K562 (cell line): ENCODE data around the gene CCT7. TPM values are rescaled to one million over a fixed set of nuclear protein-coding genes. Genes with fewer than 3 reads are reported as not detected.

ENCODE experiments used
- ATAC-seq: fragments of 200-7000 bp; cut with Tn5 transposase; 3 replicates; pipeline ENCODE4 v1.9.1; 2020; ENCODE audit warnings: moderate library complexity
- BruUV-seq: library from RNA; stranded (reverse); fragments of 400-500 nt; replicated peaks from 2 replicates; lab custom pipeline; 2021; lab: Mats Ljungman, UMichigan
- CTCF ChIA-PET: fragments of 300-600 bp; formaldehyde crosslinking; extraction: SDS; loops from one replicate; lab custom pipeline; 2021; ENCODE audit warnings: low intra/inter-chr PET ratio; lab: Yijun Ruan, JAX
- POLR2A ChIA-PET: fragments of 300-600, 350-650 bp; sonication (Branson Sonifier 250); formaldehyde crosslinking; extraction: SDS; loops from one replicate; lab custom pipeline; 2021; ENCODE audit warnings: antibody characterized with exemption, inconsistent platforms; lab: Yijun Ruan, JAX
- DNase-seq, 4 experiments: peaks; one replicate each; pipeline versions ENCODE4 v3.0.0 to v3.0.0-alpha.2; 2011 to 2018; ENCODE audit warnings: low spot score in 3 of 4, mixed read lengths in 3 of 4; ENCODE audit errors: extremely low read depth in 1 of 4
- FAIRE-seq: peaks from 2 replicates; lab custom pipeline; 2011; peaks lifted over from hg19 to GRCh38; lab: Jason Lieb, UNC
- H2AFZ ChIP-seq: 2 replicates; pipeline ENCODE4 v1.6.0; 2011; ENCODE audit warnings: low read depth, low read length, control low read depth, inconsistent platforms
- H3K27ac ChIP-seq: fragments of 200-600 bp; 3 replicates; pipeline ENCODE4 v1.8.0; 2011; ENCODE audit warnings: low read depth, mild to moderate bottlenecking, control low read depth, inconsistent platforms, low read length, moderate library complexity, mixed read lengths; ENCODE audit errors: extremely low read depth
- H3K27me3 ChIP-seq, 2 experiments: fragments of 300-600 bp in 1 of 2; 2 replicates in 1 of 2; 3 replicates in 1 of 2; pipeline versions ENCODE4 v1.6.0 to v1.8.0; 2011; ENCODE audit warnings: inconsistent platforms in 2 of 2, low read length in 2 of 2, mild to moderate bottlenecking in 1 of 2, mixed read lengths in 1 of 2, moderate library complexity in 1 of 2; ENCODE audit not compliant: control insufficient read depth in 2 of 2, insufficient read depth in 2 of 2
- H3K36me3 ChIP-seq: fragments of 300-600 bp; 3 replicates; pipeline ENCODE4 v1.8.0; 2011; ENCODE audit warnings: mild to moderate bottlenecking, low read length, inconsistent platforms; ENCODE audit not compliant: control insufficient read depth, insufficient read depth
- H3K4me1 ChIP-seq, 2 experiments: fragments of 200-600 bp in 1 of 2; replicated peaks in 1 of 2; 2 replicates in 1 of 2; 3 replicates in 1 of 2; pipeline versions ENCODE4 v1.5.1 to v1.8.0; 2011; ENCODE audit warnings: inconsistent platforms in 2 of 2, low read length in 2 of 2, mild to moderate bottlenecking in 1 of 2, mixed read lengths in 1 of 2, moderate library complexity in 1 of 2; ENCODE audit not compliant: control insufficient read depth in 2 of 2, insufficient read depth in 2 of 2
- H3K4me2 ChIP-seq: 2 replicates; pipeline ENCODE4 v1.6.1; 2011; ENCODE audit warnings: low read length, control low read depth, inconsistent platforms, mixed read lengths; ENCODE audit not compliant: insufficient read depth
- H3K4me3 ChIP-seq: fragments of 200-600 bp; sonication (generic), shearing (Covaris generic); 2 replicates; pipeline ENCODE4 v1.5.1; 2016; ENCODE audit warnings: control low read depth, inconsistent platforms
- H3K79me2 ChIP-seq: fragments of 200-600 bp; 3 replicates; pipeline ENCODE4 v1.8.0; 2011; ENCODE audit warnings: low read length, inconsistent platforms; ENCODE audit not compliant: control insufficient read depth, insufficient read depth
- H3K9ac ChIP-seq, 2 experiments: 2 replicates each; pipeline versions ENCODE4 v1.6.0 to v1.6.1; 2011; ENCODE audit warnings: low read depth in 2 of 2, low read length in 2 of 2, control low read depth in 1 of 2, inconsistent platforms in 1 of 2, mild to moderate bottlenecking in 1 of 2, mixed read lengths in 1 of 2; ENCODE audit not compliant: insufficient read depth in 1 of 2
- H3K9me1 ChIP-seq: one replicate; pipeline ENCODE4 v1.6.0; 2011; ENCODE audit warnings: inconsistent platforms, mild to moderate bottlenecking, low read length, moderate library complexity; ENCODE audit not compliant: control insufficient read depth, insufficient read depth
- H3K9me3 ChIP-seq: replicated peaks from 2 replicates; pipeline ENCODE4 v1.5.1; 2011; ENCODE audit warnings: low read depth, low read length, inconsistent platforms; ENCODE audit not compliant: control insufficient read depth, insufficient read depth
- H4K20me1 ChIP-seq: replicated peaks from 2 replicates; pipeline ENCODE4 v1.6.1; 2011; ENCODE audit warnings: low read length, inconsistent platforms, mixed read lengths; ENCODE audit not compliant: control insufficient read depth, insufficient read depth
- BDP1 ChIP-seq: IDR thresholded peaks from 3 replicates; pipeline ENCODE4 v1.6.1; 2011; ENCODE audit not compliant: insufficient read length, insufficient read depth
- ELF2 ChIP-seq: fragments of 250-450 bp; sonication (Bioruptor Pico); IDR thresholded peaks from 2 replicates; pipeline ENCODE4 v1.5.0; 2021; ENCODE audit warnings: mild to moderate bottlenecking
- FOXK2 ChIP-seq, 2 experiments: fragments of 450-650 bp; IDR thresholded peaks in 1 of 2; conservative IDR thresholded peaks in 1 of 2; 2 replicates each; pipeline ENCODE4 v1.6.1; 2016; ENCODE audit warnings: low read depth in 2 of 2, mild to moderate bottlenecking in 1 of 2
- IRF1 ChIP-seq: sonication (generic); formaldehyde crosslinking; IDR thresholded peaks from 2 replicates; pipeline ENCODE4 v1.8.0; 2022; ENCODE audit warnings: missing genetic modification reagents, mild to moderate bottlenecking, borderline replicate concordance
- MTA2 ChIP-seq: fragments of 450-650 bp; IDR thresholded peaks from 2 replicates; pipeline ENCODE4 v1.6.1; 2016; ENCODE audit warnings: low read depth
- NFYB ChIP-seq: IDR thresholded peaks from 2 replicates; pipeline ENCODE4 v1.6.1; 2011; ENCODE audit warnings: mild to moderate bottlenecking, moderate library complexity; ENCODE audit not compliant: insufficient read length; ENCODE audit errors: extremely low read depth
- NUFIP1 ChIP-seq: fragments of 450-650 bp; IDR thresholded peaks from 2 replicates; pipeline ENCODE4 v1.6.1; 2018; ENCODE audit not compliant: partially characterized antibody
- POLR2A ChIP-seq: fragments of 450-650 bp; conservative IDR thresholded peaks from 2 replicates; pipeline ENCODE4 v1.6.1; 2016
- POLR3A ChIP-seq: IDR thresholded peaks from 2 replicates; pipeline ENCODE4 v1.6.1; 2011; ENCODE audit warnings: borderline replicate concordance, mild to moderate bottlenecking, moderate library complexity; ENCODE audit not compliant: insufficient read length, insufficient read depth; ENCODE audit errors: extremely low read depth
- PREB ChIP-seq: sonication (generic); formaldehyde crosslinking; IDR thresholded peaks from 2 replicates; pipeline ENCODE4 v1.8.1; 2023; ENCODE audit warnings: mild to moderate bottlenecking, missing genetic modification reagents
- SPI1 ChIP-seq: IDR thresholded peaks from 2 replicates; pipeline ENCODE4 v1.6.1; 2011; ENCODE audit warnings: low read depth, low read length, control low read depth, borderline replicate concordance
- STAT6 ChIP-seq: sonication (generic); formaldehyde crosslinking; IDR thresholded peaks from 2 replicates; pipeline ENCODE4 v1.8.1; 2023; ENCODE audit warnings: mild to moderate bottlenecking, missing genetic modification reagents
- SUPT5H ChIP-seq: fragments of 450-650 bp; IDR thresholded peaks from 2 replicates; pipeline ENCODE4 v1.6.1; 2016
- XRCC4 ChIP-seq: IDR thresholded peaks from one replicate; pipeline ENCODE4 v1.6.1; 2011; ENCODE audit not compliant: insufficient read depth, insufficient read length; ENCODE audit errors: extremely low read depth
- YBX1 ChIP-seq: fragments of 450-650 bp; IDR thresholded peaks from 2 replicates; pipeline ENCODE4 v1.7.1; 2016; ENCODE audit warnings: mild to moderate bottlenecking
- YY1 ChIP-seq, 3 experiments: IDR thresholded peaks; 2 replicates each; pipeline ENCODE4 v1.6.1; 2011; ENCODE audit warnings: low read length in 2 of 3, mild to moderate bottlenecking in 2 of 3, moderate library complexity in 2 of 3, borderline replicate concordance in 1 of 3, control low read depth in 1 of 3, low read depth in 1 of 3; ENCODE audit not compliant: insufficient read depth in 3 of 3, insufficient replicate concordance in 2 of 3, control insufficient read depth in 1 of 3, insufficient read length in 1 of 3; ENCODE audit errors: extremely low read depth in 1 of 3
- ZNF140 ChIP-seq: fragments of 250-450 bp; sonication (Bioruptor Pico); IDR thresholded peaks from 2 replicates; pipeline ENCODE4 v1.8.0; 2021; ENCODE audit warnings: moderate library complexity, mild to moderate bottlenecking, inconsistent platforms
- ZNF143 ChIP-seq: sonication (generic); formaldehyde crosslinking; IDR thresholded peaks from 2 replicates; pipeline ENCODE4 v1.9.0; 2022; ENCODE audit warnings: mild to moderate bottlenecking, missing genetic modification reagents
- ZNF445 ChIP-seq: fragments of 250-450 bp; sonication (Bioruptor Pico); IDR thresholded peaks from 2 replicates; pipeline ENCODE4 v1.4.0; 2020; ENCODE audit warnings: low read depth, mild to moderate bottlenecking, moderate library complexity
- ZNF561 ChIP-seq: fragments of 450-650 bp; formaldehyde crosslinking; conservative IDR thresholded peaks from 2 replicates; pipeline ENCODE4 v1.4.0; 2020; ENCODE audit warnings: mild to moderate bottlenecking, moderate library complexity
- WGBS: fragments of 100-300 bp; shearing (Covaris generic); methylation state at CpG from one replicate; pipeline ENCODE4 v1.1.6; 2016; ENCODE audit warnings: low coverage, mixed read lengths; ENCODE audit not compliant: insufficient coverage; ENCODE audit errors: missing lambda C conversion rate; 5-methylcytosine and 5-hydroxymethylcytosine counted together
- in situ Hi-C: fragments of 300-500 bp; cut with MboI; formaldehyde crosslinking; loops from 4 replicates; pipeline ENCODE4 v1.15.0; 2018; ENCODE audit warnings: inconsistent platforms, mixed read lengths
- intact Hi-C: fragments of 100-400 bp; cut with micrococcal nuclease; formaldehyde crosslinking; loops from 2 replicates; pipeline ENCODE4 v1.14.2; 2022
- polyA plus RNA-seq, 8 experiments: library from polyadenylated mRNA; depleted of rRNA in 4 of 8; stranded (reverse) in 5 of 8; unstranded in 3 of 8; fragments of >200 nt; fragmentation: Nextera tagmentation in 2 of 8; fragmentation: Illumina TruSeq in 1 of 8; extraction: Ambion mirVana in 2 of 8; extraction: Trizol in 1 of 8; gene quantifications; 2 replicates each; pipeline versions ENCODE4 v1.2.1 to v1.2.3, GENCODE V29; 2011 to 2014; ENCODE audit warnings: inconsistent platforms in 1 of 8, missing spikeins in 1 of 8
- total RNA-seq, 7 experiments: library from RNA; depleted of rRNA in 6 of 7; stranded (reverse); fragments of >200 nt in 6 of 7; fragmentation: Illumina TruSeq in 2 of 7; extraction: Trizol in 2 of 7; gene quantifications; 2 replicates each; pipeline versions ENCODE4 v1.2.1 to v1.2.3, GENCODE V29; 2011 to 2021; ENCODE audit warnings: low replicate concordance in 1 of 7

The CCT7 gene
- total and polyA plus RNA-seq, 9 of the 15 experiments (the other 6 are each of a cell fraction or from before 2014, with no cell fraction given): 326 to 856 (median 638) TPM

GRCh38 chr2:73253901-73254300, 19.8 kb downstream of the CCT7 start:
- no peak overlapping the region for H3K27ac ChIP-seq
- no peak for TF ChIP-seq PREB
- peak; percentile 24 for TF ChIP-seq NFYB
- TF ChIP-seq ZNF143: no peak
- no peak for TF ChIP-seq ELF2 (CRISPR knock-in tag)
- no peak for TF ChIP-seq YY1 (IDR thresholded peaks at IDR 0.05; ENCODE audit: borderline replicate concordance in 1 of 3, control insufficient read depth in 1 of 3, extremely low read depth in 1 of 3, insufficient read depth in 3 of 3, insufficient read length in 1 of 3, insufficient replicate concordance in 2 of 3, low read depth in 1 of 3, low read length in 2 of 3)
- TF ChIP-seq POLR3A: no peak
- TF ChIP-seq IRF1 (CRISPR knock-in tag): no peak
- no peak for TF ChIP-seq BDP1
- no peak for TF ChIP-seq ZNF140
- TF ChIP-seq NUFIP1: no peak
- no peak for TF ChIP-seq YBX1
- 0 out of 2 replicates have a peak, but pooled peaks have one; percentile 4 for TF ChIP-seq SUPT5H
- no peak for TF ChIP-seq XRCC4
- TF ChIP-seq STAT6 (CRISPR knock-in tag): no peak
- no peak for TF ChIP-seq ZNF561 (CRISPR knock-in tag)
- TF ChIP-seq ZNF445: no peak
- no peak for TF ChIP-seq MTA2
- no peak for TF ChIP-seq FOXK2 (conservative IDR thresholded peaks at IDR 0.05 in 1 of 2, IDR thresholded peaks at IDR 0.05 in 1 of 2; ENCODE audit: low read depth in 2 of 2)
- peak; percentile 95 for TF ChIP-seq SPI1
- TF ChIP-seq POLR2A: 0 out of 2 replicates have a peak, but pooled peaks have one; percentile 17

More at GRCh38 chr2:73253901-73254300, 19.8 kb downstream of the CCT7 start:
- ATAC-seq (peak; percentile 31), FAIRE-seq (no peak), DNase-seq (peak in 2 of 4 experiments; percentile 32 to 52)
- no peaks in the 10 kb centered on the region for H3K9me3 ChIP-seq
- no peaks in the 10 kb centered on the region for H3K79me2 ChIP-seq
- intact Hi-C loops: loop anchor here (10.0 kb wide), 1 partner anchor 269 kb away; no protein-coding TSS in a partner anchor
- BruUV-seq: no TSS peak
- in situ Hi-C loops: no loop called here
- no peak overlapping the region for H3K4me3 ChIP-seq
- WGBS: 75% methylated on average over 3 of the region's 3 CpGs
- H3K9ac ChIP-seq: no peak overlapping the region
- H3K4me2 ChIP-seq: no peak overlapping the region
- no peaks in the 10 kb centered on the region for H3K27me3 ChIP-seq
- no peaks in the 10 kb centered on the region for H3K9me1 ChIP-seq
- H4K20me1 ChIP-seq: peaks cover 6% of the 10 kb centered on the region; the same call in 1 of the 2 replicates
- H3K36me3 ChIP-seq: peaks cover 59% of the 10 kb centered on the region
- no peak overlapping the region for H2AFZ ChIP-seq
- CTCF ChIA-PET: no interaction called here
- POLR2A ChIA-PET: interaction anchor here (0.6 to 1.8 kb wide), 7 partner anchors 9 to 748 kb away, joined by 3 to 9 read pairs (median 5); partner anchors contain the start of genes CCT7 and PRADC1
- H3K4me1 ChIP-seq: peaks cover 0 to 15% of the 10 kb centered on the region in 2 experiments; a peak in 3 of 5 replicates
